GM18868 (cell line): Measurements from ENCODE around the gene STK17A.
"Not testable (repeated sequence)": the region's sequence is repeated elsewhere in the genome, so short reads cannot be mapped to it uniquely, and the experiment has no call there.

ENCODE experiments used
- ATAC-seq: cut with Tn5 transposase; IDR thresholded peaks from one replicate; pipeline ENCODE4 v1.9.1; 2021; ENCODE audit warnings: mild to moderate bottlenecking, moderate library complexity; ENCODE audit not compliant: unreplicated experiment

The STK17A gene

GRCh38 chr7:43565786-43566185, 17.1 kb upstream of the STK17A start:
- ATAC-seq = no peak

- no peak for ATAC-seq
Observed at GRCh38 chr7:43568529-43568928, 14.4 kb upstream of the STK17A start.

- ATAC-seq = peak; percentile 83
Observed at GRCh38 chr7:43569424-43569823, 13.5 kb upstream of the STK17A start.

DNA sequence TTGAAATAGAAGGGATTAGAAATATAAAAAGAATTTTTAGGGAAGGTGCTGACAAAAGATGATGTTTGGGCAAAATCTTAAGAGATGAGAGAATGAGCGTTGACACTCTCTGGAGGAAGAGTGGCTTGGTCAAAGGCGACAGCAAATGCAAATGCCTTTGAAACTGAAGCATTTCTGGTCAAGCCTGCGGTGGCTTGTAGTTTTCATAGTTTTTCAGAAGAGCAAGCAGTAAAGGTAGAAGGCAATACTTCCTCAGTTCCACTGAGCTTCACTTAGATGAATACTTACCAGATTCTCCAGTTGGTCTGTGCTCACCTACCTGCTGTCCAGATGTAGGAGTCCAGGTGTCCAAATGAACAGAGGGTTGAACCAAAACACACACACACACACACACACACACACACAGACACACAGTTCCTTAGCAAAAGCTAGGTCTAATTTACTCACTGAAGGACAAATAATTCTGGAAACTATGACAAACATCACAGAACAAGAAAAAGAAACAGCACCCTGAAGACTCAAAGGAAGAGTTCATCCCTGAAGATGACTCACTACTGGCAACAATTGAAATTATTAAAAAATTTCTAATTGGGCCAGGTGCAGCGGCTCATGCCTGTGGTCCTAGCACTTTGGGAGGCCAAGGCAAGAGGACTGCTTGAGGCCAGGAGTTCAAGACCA, 12.1 kb upstream of the STK17A start:
- ATAC-seq = peak; percentile 45

- ATAC-seq = peak; percentile 59
Observed at GRCh38 chr7:43572516-43573049, 10.3 kb upstream of the STK17A start.

DNA sequence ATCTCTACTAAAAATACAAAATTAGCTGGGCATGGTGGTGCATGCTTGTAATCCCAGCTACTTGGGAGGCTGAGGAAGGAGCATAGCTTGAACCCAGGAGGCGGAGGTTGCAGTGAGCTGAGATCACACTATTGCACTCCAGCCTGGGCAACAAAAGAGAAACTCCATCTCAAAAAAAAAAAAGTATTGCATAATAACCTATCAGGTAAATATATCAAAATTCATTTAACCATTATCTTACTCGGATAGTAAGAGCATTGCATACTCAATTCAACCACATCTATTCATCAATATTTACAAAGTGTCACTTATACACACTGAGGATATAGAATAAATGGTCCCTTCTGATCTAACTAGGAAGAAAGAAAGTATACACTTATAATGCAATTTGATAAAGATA, 9.1 kb upstream of the STK17A start:
- ATAC-seq = not testable (repeated sequence)

DNA sequence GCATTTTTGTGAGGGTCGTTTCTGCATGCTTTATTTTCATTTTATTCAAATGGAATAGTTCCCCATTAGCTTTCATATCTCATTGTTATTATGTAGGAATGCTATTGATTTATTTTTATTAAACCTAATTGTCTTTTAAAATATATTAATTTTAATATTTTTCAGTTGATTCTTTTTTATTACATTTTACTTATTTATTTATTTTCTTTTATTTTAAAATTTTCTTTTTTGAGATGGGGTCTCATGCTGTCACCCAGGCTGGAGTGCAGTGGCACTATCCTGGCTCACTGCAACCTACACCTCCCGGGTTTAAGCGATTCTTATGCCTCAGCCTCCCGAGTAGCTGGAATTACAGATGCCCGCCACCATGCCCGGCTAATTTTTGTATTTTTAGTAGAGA, 7.4 kb upstream of the STK17A start:
- ATAC-seq = no peak

DNA sequence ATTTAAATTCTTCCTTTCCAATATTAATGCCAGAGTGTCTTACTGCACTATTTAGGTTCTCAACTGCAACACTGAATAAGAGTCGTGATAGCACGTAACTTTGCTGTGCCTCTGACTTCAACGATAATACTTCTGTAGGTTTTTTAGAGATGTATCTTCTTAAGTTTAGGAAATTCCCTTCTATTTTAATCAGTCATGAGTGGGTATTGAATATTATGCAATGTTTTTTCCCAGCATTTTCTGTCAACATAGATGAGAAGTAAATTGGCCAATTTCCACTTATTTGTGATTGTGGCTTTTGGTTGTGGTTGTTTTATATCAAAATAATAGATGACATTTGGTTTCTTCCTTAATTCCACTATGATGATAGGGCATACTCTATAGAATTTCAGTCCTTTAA, 6.7 kb upstream of the STK17A start:
- ATAC-seq = no peak

- ATAC-seq = no peak
Observed at GRCh38 chr7:43577485-43577951, 5.4 kb upstream of the STK17A start.

DNA sequence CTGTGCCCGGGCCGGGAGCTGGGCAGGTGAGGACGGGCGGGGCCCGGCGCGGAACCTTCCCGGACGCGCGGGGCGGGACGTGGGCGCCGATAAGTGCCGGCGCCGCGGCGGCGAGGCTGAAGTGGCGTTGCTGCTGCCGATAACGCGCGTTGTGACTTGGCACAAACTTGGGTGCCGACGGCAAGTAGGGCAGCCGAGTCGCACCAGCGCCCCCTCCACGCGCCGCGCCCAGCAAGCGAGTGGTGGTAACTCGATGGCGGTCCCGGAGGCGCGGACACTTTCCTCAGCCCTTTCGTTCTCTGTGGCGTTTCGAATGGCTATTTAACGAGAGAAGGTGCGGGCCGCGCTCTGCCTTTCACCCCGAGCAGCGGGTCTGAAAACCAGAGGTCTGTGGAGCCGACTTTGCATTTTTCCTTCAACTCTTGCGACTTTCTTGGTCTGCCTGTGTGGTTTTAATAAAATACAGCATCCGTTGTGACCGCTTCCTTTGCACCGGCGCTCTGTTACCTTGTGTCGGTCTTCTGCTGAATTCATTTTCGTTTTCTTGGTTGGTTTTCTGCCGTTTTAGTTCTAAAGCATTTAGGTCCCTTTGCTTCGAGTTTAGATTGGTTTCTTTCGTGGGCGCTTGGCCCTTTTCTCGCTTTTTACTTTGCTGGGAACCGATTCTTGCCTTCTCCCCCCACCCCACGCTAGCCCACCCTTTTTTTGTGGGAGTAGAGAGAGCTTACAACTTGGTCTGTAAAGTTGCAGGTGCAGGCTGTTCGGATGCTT, 701 bp downstream of the STK17A start:
- peak; percentile 10 for ATAC-seq

DNA sequence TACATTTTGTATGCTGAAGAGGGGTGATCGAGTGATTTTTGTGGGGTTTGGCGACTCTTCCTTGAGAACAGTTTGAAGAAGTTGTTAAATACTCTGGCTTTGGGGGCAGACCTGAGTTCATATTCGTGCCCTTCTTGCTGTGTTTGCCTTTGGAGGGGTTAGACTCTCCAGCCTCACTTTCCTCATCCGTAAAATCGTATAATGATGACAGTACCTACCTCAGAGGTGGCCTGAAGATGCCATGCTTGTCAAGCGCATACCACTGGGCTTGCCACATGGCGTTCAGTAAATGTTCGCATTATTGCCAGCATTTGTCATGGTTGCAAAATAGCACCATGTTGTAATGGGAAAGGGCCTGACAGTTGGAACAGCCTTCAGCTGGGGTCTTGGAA, 1.3 kb downstream of the STK17A start:
- no peak for ATAC-seq

DNA sequence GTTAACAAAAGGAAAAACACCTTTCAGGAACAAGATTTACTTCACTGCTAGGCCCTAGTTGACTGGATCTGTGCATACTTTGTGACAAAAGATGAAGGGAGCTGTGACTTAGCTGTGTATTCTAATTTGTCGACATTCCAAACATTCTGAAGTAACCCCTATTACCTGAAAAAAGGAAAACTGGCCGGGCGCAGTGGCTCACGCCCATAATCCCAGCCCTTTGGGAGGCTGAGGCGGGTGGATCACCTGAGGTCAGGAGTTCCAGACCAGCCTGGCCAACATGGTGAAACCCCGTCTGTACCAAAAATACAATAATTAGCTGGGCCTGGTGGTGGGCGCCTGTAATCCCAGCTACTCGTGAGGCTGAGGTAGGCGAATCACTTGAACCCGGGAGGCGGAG, 1.8 kb downstream of the STK17A start:
- not testable (repeated sequence) for ATAC-seq

GRCh38 chr7:43585562-43585961, 2.7 kb downstream of the STK17A start:
- ATAC-seq = no peak

- peak; percentile 7 for ATAC-seq
Observed at GRCh38 chr7:43586251-43586900, 3.5 kb downstream of the STK17A start.

- no peak for ATAC-seq
Observed at GRCh38 chr7:43588477-43589132, 5.7 kb downstream of the STK17A start.

GRCh38 chr7:43589133-43589478, 6.2 kb downstream of the STK17A start:
- no peak for ATAC-seq

- no peak for ATAC-seq
Observed at GRCh38 chr7:43589728-43590127, 6.8 kb downstream of the STK17A start.

DNA sequence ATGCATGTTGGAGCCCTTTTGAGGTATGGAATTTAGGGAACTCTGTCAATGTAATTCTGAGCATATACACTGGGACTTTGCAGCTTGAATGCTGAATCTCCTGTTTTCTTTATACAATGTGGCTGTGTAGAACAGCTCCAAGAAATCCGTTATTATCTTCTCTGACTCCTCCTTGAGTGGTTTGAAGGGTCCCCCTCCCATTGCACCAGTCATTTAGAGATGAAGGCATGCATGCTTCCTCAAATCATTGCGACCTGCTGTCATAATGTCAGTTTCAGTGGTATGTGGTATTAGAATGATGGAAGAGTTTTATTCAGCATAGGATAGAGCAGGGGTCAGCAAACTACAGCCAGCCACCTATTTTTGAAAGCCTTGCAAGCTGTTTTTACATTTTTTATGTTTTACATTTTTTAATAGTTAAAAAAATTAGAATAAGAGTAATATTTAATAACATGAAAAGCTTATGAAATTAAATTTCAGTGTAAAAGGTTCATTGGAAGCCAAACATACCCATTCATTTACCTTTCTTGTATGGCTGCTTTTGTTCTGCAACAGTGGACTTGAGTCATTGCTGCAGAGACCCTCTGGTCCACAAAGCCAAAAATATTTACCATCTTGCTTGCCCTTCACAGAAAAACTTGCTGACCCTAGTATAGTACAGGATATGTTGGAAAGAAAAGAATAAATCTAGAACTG, 8.1 kb downstream of the STK17A start:
- ATAC-seq = peak; percentile 72

DNA sequence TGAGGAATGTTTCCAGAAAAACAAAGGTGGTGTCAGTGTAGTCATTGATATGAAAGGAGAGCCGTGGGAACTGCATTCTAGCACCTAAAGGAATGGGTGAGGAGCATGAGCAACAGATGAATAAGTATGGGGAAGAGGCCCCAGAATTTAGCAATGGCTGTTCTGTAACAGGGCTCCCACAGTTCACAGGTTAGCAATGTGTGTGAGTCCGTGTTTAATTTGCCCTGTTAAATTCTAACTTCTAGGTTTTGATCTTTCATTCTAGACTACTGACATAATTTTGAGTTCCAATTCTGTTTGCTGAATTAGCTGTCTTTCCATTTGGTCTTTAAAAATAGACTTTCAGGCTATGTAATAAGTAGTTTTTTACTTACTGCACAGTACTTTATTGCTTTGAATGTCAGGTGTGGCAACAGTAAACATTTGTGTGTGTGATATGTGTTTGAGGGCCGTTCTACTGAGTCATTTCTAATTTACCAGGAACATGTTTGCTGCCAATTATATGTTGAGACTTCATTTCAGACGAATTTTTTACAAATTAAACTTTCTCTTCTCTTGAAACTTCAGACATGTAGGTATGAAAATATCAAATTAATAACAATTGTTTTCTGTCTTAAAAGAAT, 8.8 kb downstream of the STK17A start:
- peak; percentile 25 for ATAC-seq

- ATAC-seq = no peak
Observed at GRCh38 chr7:43592326-43592725, 9.4 kb downstream of the STK17A start.
